ENCODE results near the gene LRP11. TPM values are rescaled to one million over a fixed set of nuclear protein-coding genes. Genes with fewer than 3 reads are reported as not detected.

Gene LRP11
- total RNA-seq, 2 experiments from 2014 or later = 1.5 TPM

GRCh38 chr6:149860834-149861602 is 3.1 kb downstream of the LRP11 start:
- CTCF ChIA-PET (ENCODE audit: unreplicated experiment) = no interaction called here
- no peaks in the 10 kb centered on the region for H4K20me1 ChIP-seq (ENCODE audit: insufficient read depth, low read length)
- POLR2A ChIA-PET = no interaction called here
- no peaks in the 10 kb centered on the region for H3K9me2 ChIP-seq (ENCODE audit: insufficient read depth, low read length)
- intact Hi-C loops (cut with micrococcal nuclease; ENCODE audit: unreplicated experiment) = no loop called here
- H3K79me2 ChIP-seq (ENCODE audit: insufficient read depth, low read depth, low read length) = no peaks in the 10 kb centered on the region
- H2AFZ ChIP-seq (ENCODE audit: low read length) = no peak overlapping the region
- BruUV-seq (replicated peaks) = no TSS peak
- no peak overlapping the region for H3K4me3 ChIP-seq (ENCODE audit: low read depth, low read length, poor library complexity, severe bottlenecking)
- H3K4me2 ChIP-seq (ENCODE audit: low read length) = no peak overlapping the region
- TF ChIP-seq EZH2phosphoT487 (IDR thresholded peaks at IDR 0.05; ENCODE audit: borderline replicate concordance, low read depth, low read length) (no peak), CTCF (conservative IDR thresholded peaks at IDR 0.05; ENCODE audit: low read length) (peak; percentile 49; the same call in 1 of the 2 replicates)
- no peak for DNase-seq (ENCODE audit: low spot score)
- no peaks in the 10 kb centered on the region for H3K9me3 ChIP-seq (ENCODE audit: low read length)
- peaks cover 13% of the 10 kb centered on the region for H3K4me1 ChIP-seq (ENCODE audit: insufficient read depth, low read length, poor library complexity, severe bottlenecking)
- no peaks in the 10 kb centered on the region for H3K36me3 ChIP-seq (ENCODE audit: insufficient read depth, low read length)
- no peak overlapping the region for H3K27ac ChIP-seq (ENCODE audit: low read depth, low read length, poor library complexity, severe bottlenecking)

- no peak for DNase-seq (ENCODE audit: low spot score)
- Histone ChIP-seq H3K27ac (ENCODE audit: low read depth, low read length, poor library complexity, severe bottlenecking) (no peak overlapping the region), H3K4me1 (ENCODE audit: insufficient read depth, low read length, poor library complexity, severe bottlenecking) (peaks cover 13% of the 10 kb centered on the region), H3K4me2 (ENCODE audit: low read length) (no peak overlapping the region), H2AFZ (ENCODE audit: low read length) (no peak overlapping the region), H4K20me1 (ENCODE audit: insufficient read depth, low read length) (no peaks in the 10 kb centered on the region), H3K4me3 (ENCODE audit: low read depth, low read length, poor library complexity, severe bottlenecking) (no peak overlapping the region), H3K79me2 (ENCODE audit: insufficient read depth, low read depth, low read length) (no peaks in the 10 kb centered on the region), H3K9me2 (ENCODE audit: insufficient read depth, low read length) (no peaks in the 10 kb centered on the region), H3K9me3 (ENCODE audit: low read length) (no peaks in the 10 kb centered on the region), H3K36me3 (ENCODE audit: insufficient read depth, low read length) (no peaks in the 10 kb centered on the region)
- intact Hi-C loops (cut with micrococcal nuclease; ENCODE audit: unreplicated experiment) = no loop called here
- no TSS peak for BruUV-seq (replicated peaks)
- TF ChIP-seq EZH2phosphoT487 (IDR thresholded peaks at IDR 0.05; ENCODE audit: borderline replicate concordance, low read depth, low read length) = no peak
- no peak for TF ChIP-seq CTCF (conservative IDR thresholded peaks at IDR 0.05; ENCODE audit: low read length)
- ChIA-PET CTCF (ENCODE audit: unreplicated experiment) (no interaction called here), POLR2A (no interaction called here)
Measured at GRCh38 chr6:149860513-149860833, 3.7 kb downstream of the LRP11 start.

- ChIA-PET POLR2A (no interaction called here), CTCF (ENCODE audit: unreplicated experiment) (no interaction called here)
- TF ChIP-seq EZH2phosphoT487 (IDR thresholded peaks at IDR 0.05; ENCODE audit: borderline replicate concordance, low read depth, low read length) = no peak
- no peak for TF ChIP-seq CTCF (conservative IDR thresholded peaks at IDR 0.05; ENCODE audit: low read length)
- no TSS peak for BruUV-seq (replicated peaks)
- no peaks in the 10 kb centered on the region for H3K79me2 ChIP-seq (ENCODE audit: insufficient read depth, low read depth, low read length)
- intact Hi-C loops (cut with micrococcal nuclease; ENCODE audit: unreplicated experiment) = no loop called here
- no peaks in the 10 kb centered on the region for H3K9me3 ChIP-seq (ENCODE audit: low read length)
- H3K27ac ChIP-seq (ENCODE audit: low read depth, low read length, poor library complexity, severe bottlenecking) = no peak overlapping the region
- no peaks in the 10 kb centered on the region for H3K36me3 ChIP-seq (ENCODE audit: insufficient read depth, low read length)
- no peak for DNase-seq (ENCODE audit: low spot score)
- no peaks in the 10 kb centered on the region for H3K9me2 ChIP-seq (ENCODE audit: insufficient read depth, low read length)
- no peaks in the 10 kb centered on the region for H4K20me1 ChIP-seq (ENCODE audit: insufficient read depth, low read length)
- peaks cover 13% of the 10 kb centered on the region for H3K4me1 ChIP-seq (ENCODE audit: insufficient read depth, low read length, poor library complexity, severe bottlenecking)
- H3K4me2 ChIP-seq (ENCODE audit: low read length) = no peak overlapping the region
- no peak overlapping the region for H3K4me3 ChIP-seq (ENCODE audit: low read depth, low read length, poor library complexity, severe bottlenecking)
- H2AFZ ChIP-seq (ENCODE audit: low read length) = no peak overlapping the region
Measured at GRCh38 chr6:149859938-149860337, 4.2 kb downstream of the LRP11 start.

All from OCI-LY7 (cell line).